Neural cell (in vitro differentiated cells): Measurements from ENCODE around the gene LY6G5B. TPM values are rescaled to one million over a fixed set of nuclear protein-coding genes. Genes with fewer than 3 reads are reported as not detected.

Source experiments
- H2AFZ ChIP-seq: fragments of 200-600, 300-800 bp; sonication (generic), shearing (Covaris generic); 2 replicates; pipeline ENCODE4 v1.6.0; 2014; ENCODE audit warnings: low read depth, mild to moderate bottlenecking, antibody characterized with exemption, low read length, moderate library complexity
- H3F3A ChIP-seq: fragments of 200-600 bp; shearing (Covaris generic); 2 replicates; pipeline ENCODE4 v1.6.1; 2016; ENCODE audit warnings: mild to moderate bottlenecking, moderate library complexity, mixed read lengths, antibody characterized with exemption, low read length; ENCODE audit not compliant: insufficient read depth, poor library complexity, severe bottlenecking
- H3K27ac ChIP-seq: fragments of 200-600, 300-800 bp; sonication (generic), shearing (Covaris generic); 2 replicates; pipeline ENCODE4 v1.5.1; 2014; ENCODE audit warnings: mild to moderate bottlenecking, low read length, moderate library complexity
- H3K27me3 ChIP-seq: fragments of 300-800, 200-600 bp; sonication (generic), shearing (Covaris generic); 2 replicates; pipeline ENCODE4 v1.6.0; 2014; ENCODE audit warnings: mild to moderate bottlenecking, low read depth, low read length, moderate library complexity; ENCODE audit not compliant: insufficient read depth
- H3K36me3 ChIP-seq: fragments of 300-800, 200-600 bp; sonication (generic), shearing (Covaris generic); 2 replicates; pipeline ENCODE4 v1.5.1; 2014; ENCODE audit warnings: mild to moderate bottlenecking, antibody characterized with exemption, low read length, moderate library complexity; ENCODE audit not compliant: insufficient read depth
- H3K4me2 ChIP-seq: fragments of 300-800, 200-600 bp; sonication (generic), shearing (Covaris generic); 2 replicates; pipeline ENCODE4 v1.6.0; 2014; ENCODE audit warnings: mild to moderate bottlenecking, low read length
- H3K4me3 ChIP-seq: fragments of 300-800, 200-600 bp; sonication (generic), shearing (Covaris generic); 2 replicates; pipeline ENCODE4 v1.5.1; 2014; ENCODE audit warnings: mild to moderate bottlenecking, low read length, moderate library complexity
- H3K79me2 ChIP-seq: fragments of 200-600 bp; shearing (Covaris generic); replicated peaks from 2 replicates; pipeline ENCODE4 v1.6.0; 2014; ENCODE audit warnings: mild to moderate bottlenecking, low read length, moderate library complexity; ENCODE audit not compliant: insufficient read depth
- H3K9ac ChIP-seq: fragments of 300-800, 200-600 bp; sonication (generic), shearing (Covaris generic); 2 replicates; pipeline ENCODE4 v1.6.1; 2016; ENCODE audit warnings: mild to moderate bottlenecking, low read length, mixed read lengths
- H3K9me2 ChIP-seq: fragments of 200-600 bp; shearing (Covaris generic); 2 replicates; pipeline ENCODE4 v1.6.1; 2016; ENCODE audit warnings: mild to moderate bottlenecking, low read length, mixed read lengths; ENCODE audit not compliant: insufficient read depth
- H3K9me3 ChIP-seq: fragments of 200-600, 300-800 bp; sonication (generic), shearing (Covaris generic); 2 replicates; pipeline ENCODE4 v1.6.1; 2016; ENCODE audit warnings: mild to moderate bottlenecking, mixed run types, low read length, moderate library complexity, mixed read lengths
- H4K20me1 ChIP-seq: fragments of 200-600 bp; shearing (Covaris generic); 2 replicates; pipeline ENCODE4 v1.6.1; 2016; ENCODE audit warnings: mild to moderate bottlenecking, mixed run types; ENCODE audit not compliant: insufficient read depth
- EP300 ChIP-seq: fragments of 450-650 bp; conservative IDR thresholded peaks from 2 replicates; pipeline ENCODE4 v1.6.1; 2014; ENCODE audit warnings: antibody characterized with exemption, mild to moderate bottlenecking, moderate library complexity; ENCODE audit not compliant: poor library complexity, severe bottlenecking
- EZH2 ChIP-seq: fragments of 200-600, 300-800 bp; shearing (Covaris generic), sonication (generic); IDR thresholded peaks from 2 replicates; pipeline ENCODE4 v1.6.1; 2014; ENCODE audit warnings: antibody characterized with exemption, low read length, borderline replicate concordance, mild to moderate bottlenecking; ENCODE audit not compliant: insufficient read depth, poor library complexity, severe bottlenecking
- MXI1 ChIP-seq: fragments of 450-650 bp; conservative IDR thresholded peaks from 2 replicates; pipeline ENCODE4 v1.6.1; 2014; ENCODE audit warnings: antibody characterized with exemption, mild to moderate bottlenecking; ENCODE audit not compliant: poor library complexity, severe bottlenecking
- POLR2AphosphoS5 ChIP-seq: IDR thresholded peaks from 2 replicates; pipeline ENCODE4 v1.6.1; 2012
- RAD21 ChIP-seq: fragments of 450-650 bp; conservative IDR thresholded peaks from 2 replicates; pipeline ENCODE4 v1.6.1; 2014; ENCODE audit warnings: antibody characterized with exemption, mild to moderate bottlenecking, moderate library complexity
- SMC3 ChIP-seq: fragments of 450-650 bp; conservative IDR thresholded peaks from 2 replicates; pipeline ENCODE4 v1.6.1; 2014; ENCODE audit warnings: antibody characterized with exemption, mild to moderate bottlenecking, moderate library complexity; ENCODE audit not compliant: poor library complexity
- TAF1 ChIP-seq: IDR thresholded peaks from 2 replicates; pipeline ENCODE4 v1.6.1; 2012; ENCODE audit warnings: low read depth
- polyA plus RNA-seq: library from polyadenylated mRNA; depleted of rRNA; stranded (reverse); fragments of >200 nt; gene quantifications from 2 replicates; pipeline ENCODE4 v1.2.3, GENCODE V29; 2014
- TF ChIP-seq, protein P1 (sequence below): fragments of 450-650 bp; IDR thresholded peaks from 2 replicates; pipeline ENCODE4 v1.5.1; 2014; ENCODE audit warnings: antibody characterized with exemption, mild to moderate bottlenecking, moderate library complexity; ENCODE audit not compliant: poor library complexity, severe bottlenecking
- TF ChIP-seq, protein P2 (sequence below): IDR thresholded peaks from 2 replicates; pipeline ENCODE4 v1.6.1; 2012; ENCODE audit warnings: borderline replicate concordance

LY6G5B gene
- polyA plus RNA-seq, 1 donor from 2014 or later = 4.0 TPM

DNA sequence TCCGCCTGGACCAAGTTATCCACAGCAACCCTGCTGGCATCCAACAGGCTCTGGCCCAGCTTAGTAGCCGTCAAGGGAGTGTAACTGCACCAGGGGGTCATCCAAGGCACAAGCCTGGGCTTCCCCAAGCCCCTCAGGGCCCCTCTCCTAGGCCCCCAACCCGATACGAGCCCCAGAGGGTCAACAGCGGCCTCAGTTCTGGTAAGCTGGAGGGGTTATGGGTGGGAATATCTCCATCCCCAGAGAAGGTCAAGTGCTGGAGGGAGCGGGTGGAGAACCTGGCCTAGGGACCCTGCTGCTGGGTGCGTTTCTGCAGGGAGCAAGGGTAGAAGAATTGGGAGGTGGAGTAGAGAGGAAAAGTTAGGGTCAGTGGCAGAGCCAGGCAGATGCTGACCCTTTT is 36.3 kb upstream of the LY6G5B start:
- peaks cover 3% of the 10 kb centered on the region for H3K79me2 ChIP-seq
- no peaks in the 10 kb centered on the region for H3K9me2 ChIP-seq
- no peak overlapping the region for H3K9ac ChIP-seq
- TF ChIP-seq, protein P1, sequence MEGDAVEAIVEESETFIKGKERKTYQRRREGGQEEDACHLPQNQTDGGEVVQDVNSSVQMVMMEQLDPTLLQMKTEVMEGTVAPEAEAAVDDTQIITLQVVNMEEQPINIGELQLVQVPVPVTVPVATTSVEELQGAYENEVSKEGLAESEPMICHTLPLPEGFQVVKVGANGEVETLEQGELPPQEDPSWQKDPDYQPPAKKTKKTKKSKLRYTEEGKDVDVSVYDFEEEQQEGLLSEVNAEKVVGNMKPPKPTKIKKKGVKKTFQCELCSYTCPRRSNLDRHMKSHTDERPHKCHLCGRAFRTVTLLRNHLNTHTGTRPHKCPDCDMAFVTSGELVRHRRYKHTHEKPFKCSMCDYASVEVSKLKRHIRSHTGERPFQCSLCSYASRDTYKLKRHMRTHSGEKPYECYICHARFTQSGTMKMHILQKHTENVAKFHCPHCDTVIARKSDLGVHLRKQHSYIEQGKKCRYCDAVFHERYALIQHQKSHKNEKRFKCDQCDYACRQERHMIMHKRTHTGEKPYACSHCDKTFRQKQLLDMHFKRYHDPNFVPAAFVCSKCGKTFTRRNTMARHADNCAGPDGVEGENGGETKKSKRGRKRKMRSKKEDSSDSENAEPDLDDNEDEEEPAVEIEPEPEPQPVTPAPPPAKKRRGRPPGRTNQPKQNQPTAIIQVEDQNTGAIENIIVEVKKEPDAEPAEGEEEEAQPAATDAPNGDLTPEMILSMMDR = no peak
- no peak for TF ChIP-seq EP300
- TF ChIP-seq RAD21 = no peak
- TF ChIP-seq EZH2 = no peak
- TF ChIP-seq MXI1 = no peak
- no peak for TF ChIP-seq TAF1
- no peaks in the 10 kb centered on the region for H4K20me1 ChIP-seq
- H3K27ac ChIP-seq = no peak overlapping the region
- H2AFZ ChIP-seq = no peak overlapping the region
- H3K4me2 ChIP-seq = no peak overlapping the region
- no peaks in the 10 kb centered on the region for H3K36me3 ChIP-seq
- H3K4me3 ChIP-seq = no peak overlapping the region
- H3K27me3 ChIP-seq = no peaks in the 10 kb centered on the region
- no peaks in the 10 kb centered on the region for H3F3A ChIP-seq
- no peaks in the 10 kb centered on the region for H3K9me3 ChIP-seq

DNA sequence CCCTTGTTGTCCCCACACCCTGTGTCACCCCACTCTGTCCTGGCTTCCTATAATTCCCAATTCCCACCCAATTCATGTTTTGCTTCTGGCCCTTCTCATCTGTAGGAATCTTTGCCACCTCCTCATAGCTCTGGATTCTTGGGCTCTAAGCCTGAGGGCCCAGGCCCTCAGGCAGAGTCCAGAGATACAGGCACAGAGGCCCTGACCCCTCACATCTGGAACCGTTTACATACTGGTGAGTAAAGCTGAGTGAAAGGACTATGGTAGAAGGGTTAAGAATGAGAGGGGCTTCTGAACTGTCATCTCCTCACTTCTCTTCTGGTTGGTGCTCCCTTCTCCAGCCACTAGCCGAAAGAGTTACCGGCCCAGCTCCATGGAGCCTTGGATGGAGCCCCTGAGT is 35.6 kb upstream of the LY6G5B start:
- TF ChIP-seq, protein P2, sequence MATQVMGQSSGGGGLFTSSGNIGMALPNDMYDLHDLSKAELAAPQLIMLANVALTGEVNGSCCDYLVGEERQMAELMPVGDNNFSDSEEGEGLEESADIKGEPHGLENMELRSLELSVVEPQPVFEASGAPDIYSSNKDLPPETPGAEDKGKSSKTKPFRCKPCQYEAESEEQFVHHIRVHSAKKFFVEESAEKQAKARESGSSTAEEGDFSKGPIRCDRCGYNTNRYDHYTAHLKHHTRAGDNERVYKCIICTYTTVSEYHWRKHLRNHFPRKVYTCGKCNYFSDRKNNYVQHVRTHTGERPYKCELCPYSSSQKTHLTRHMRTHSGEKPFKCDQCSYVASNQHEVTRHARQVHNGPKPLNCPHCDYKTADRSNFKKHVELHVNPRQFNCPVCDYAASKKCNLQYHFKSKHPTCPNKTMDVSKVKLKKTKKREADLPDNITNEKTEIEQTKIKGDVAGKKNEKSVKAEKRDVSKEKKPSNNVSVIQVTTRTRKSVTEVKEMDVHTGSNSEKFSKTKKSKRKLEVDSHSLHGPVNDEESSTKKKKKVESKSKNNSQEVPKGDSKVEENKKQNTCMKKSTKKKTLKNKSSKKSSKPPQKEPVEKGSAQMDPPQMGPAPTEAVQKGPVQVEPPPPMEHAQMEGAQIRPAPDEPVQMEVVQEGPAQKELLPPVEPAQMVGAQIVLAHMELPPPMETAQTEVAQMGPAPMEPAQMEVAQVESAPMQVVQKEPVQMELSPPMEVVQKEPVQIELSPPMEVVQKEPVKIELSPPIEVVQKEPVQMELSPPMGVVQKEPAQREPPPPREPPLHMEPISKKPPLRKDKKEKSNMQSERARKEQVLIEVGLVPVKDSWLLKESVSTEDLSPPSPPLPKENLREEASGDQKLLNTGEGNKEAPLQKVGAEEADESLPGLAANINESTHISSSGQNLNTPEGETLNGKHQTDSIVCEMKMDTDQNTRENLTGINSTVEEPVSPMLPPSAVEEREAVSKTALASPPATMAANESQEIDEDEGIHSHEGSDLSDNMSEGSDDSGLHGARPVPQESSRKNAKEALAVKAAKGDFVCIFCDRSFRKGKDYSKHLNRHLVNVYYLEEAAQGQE = no peak
- TF ChIP-seq EZH2 (no peak), MXI1 (no peak), TAF1 (no peak), POLR2AphosphoS5 (no peak), RAD21 (no peak), SMC3 (no peak), EP300 (no peak)
- TF ChIP-seq, protein P1 = no peak
- Histone ChIP-seq H3K4me3 (no peak overlapping the region), H3K9ac (no peak overlapping the region), H3K36me3 (no peaks in the 10 kb centered on the region), H2AFZ (no peak overlapping the region), H3K79me2 (no peaks in the 10 kb centered on the region), H3F3A (no peaks in the 10 kb centered on the region), H3K9me2 (no peaks in the 10 kb centered on the region), H3K27me3 (no peaks in the 10 kb centered on the region), H3K9me3 (no peaks in the 10 kb centered on the region), H3K4me2 (no peak overlapping the region), H4K20me1 (no peaks in the 10 kb centered on the region), H3K27ac (no peak overlapping the region)
